Upper lobe of right lung (tissue), 1 donor: ENCODE data around the gene BCL11A. TPM values are rescaled to one million over a fixed set of nuclear protein-coding genes. Genes with fewer than 3 reads are reported as not detected.

Experiments
- ATAC-seq: fragments of 200-7000 bp; cut with Tn5 transposase; one replicate; pipeline ENCODE4 v1.9.1; 2020; ENCODE audit warnings: mild to moderate bottlenecking, moderate library complexity
- DNase-seq: peaks from one replicate; pipeline ENCODE4 v3.0.0-alpha.2; 2020
- H3K27ac ChIP-seq: fragments of 200-600 bp; one replicate; pipeline ENCODE4 v1.8.0; 2022
- H3K27me3 ChIP-seq: fragments of 200-600 bp; one replicate; pipeline ENCODE4 v1.8.0; 2022; ENCODE audit warnings: mild to moderate bottlenecking
- H3K36me3 ChIP-seq: fragments of 200-600 bp; one replicate; pipeline ENCODE4 v1.8.0; 2022
- H3K4me1 ChIP-seq: fragments of 200-600 bp; one replicate; pipeline ENCODE4 v1.8.0; 2022
- H3K4me3 ChIP-seq: fragments of 200-600 bp; one replicate; pipeline ENCODE4 v1.8.0; 2022; ENCODE audit warnings: mild to moderate bottlenecking
- H3K9me3 ChIP-seq: fragments of 200-600 bp; one replicate; pipeline ENCODE4 v1.8.0; 2022
- CTCF ChIP-seq: fragments of 200-600 bp; IDR thresholded peaks from one replicate; pipeline ENCODE4 v1.8.0; 2022; ENCODE audit warnings: antibody characterized with exemption
- intact Hi-C: fragments of 100-400 bp; cut with DNase I; formaldehyde crosslinking; loops from one replicate; pipeline ENCODE4 v1.11.0; 2022
- total RNA-seq: library from RNA; stranded (reverse); fragmentation: NEBNext Ultra II Directional; extraction: Animal tissue kit (Norgen Biotek cat#: 25700); gene quantifications from one replicate; pipeline ENCODE4 v1.2.1, GENCODE V29; 2021
- donor health status: DM: no; HTN: yes; CAD: no; lungs with severe emphysema.

The BCL11A gene
- total RNA-seq, 1 donor from 2014 or later: 10.3 TPM

GRCh38 chr2:60476206-60476954, 77.1 kb downstream of the BCL11A start:
- Histone ChIP-seq H3K9me3 (no peaks in the 10 kb centered on the region), H3K36me3 (no peaks in the 10 kb centered on the region), H3K4me3 (no peak overlapping the region), H3K27me3 (no peaks in the 10 kb centered on the region), H3K27ac (no peak overlapping the region), H3K4me1 (peaks cover 2% of the 10 kb centered on the region)
- DNase-seq (peak; percentile 79), ATAC-seq (peak; percentile 48)
- no peak for TF ChIP-seq CTCF
- intact Hi-C loops: no loop called here

GRCh38 chr2:60475123-60475830, 78.2 kb downstream of the BCL11A start:
- Histone ChIP-seq H3K4me1 (peaks cover 2% of the 10 kb centered on the region), H3K36me3 (no peaks in the 10 kb centered on the region), H3K9me3 (no peaks in the 10 kb centered on the region), H3K27ac (no peak overlapping the region), H3K4me3 (no peak overlapping the region), H3K27me3 (no peaks in the 10 kb centered on the region)
- ATAC-seq (no peak), DNase-seq (no peak)
- intact Hi-C loops: no loop called here
- no peak for TF ChIP-seq CTCF

DNA sequence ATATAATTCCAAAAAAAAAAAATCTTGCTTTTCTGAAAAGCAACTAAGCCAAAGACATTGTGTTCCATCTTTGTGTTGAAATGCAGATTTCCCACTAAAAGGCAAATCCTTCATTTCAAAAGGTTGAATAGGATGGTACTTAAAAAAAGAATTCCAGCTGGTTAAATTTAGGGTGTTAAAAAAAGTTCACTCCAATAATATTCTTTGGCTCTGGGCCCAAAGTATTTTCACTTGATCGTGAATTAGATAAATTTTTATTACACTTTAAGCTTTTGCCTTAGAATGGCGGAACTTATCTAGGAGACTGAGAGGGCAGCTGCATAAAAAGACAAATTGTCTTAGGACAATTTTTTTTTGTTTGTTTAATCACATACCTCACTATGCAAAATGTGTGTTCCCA, 79.2 kb downstream of the BCL11A start:
- Histone ChIP-seq H3K27me3 (no peaks in the 10 kb centered on the region), H3K4me3 (no peak overlapping the region), H3K36me3 (no peaks in the 10 kb centered on the region), H3K4me1 (peaks cover 2% of the 10 kb centered on the region), H3K27ac (no peak overlapping the region), H3K9me3 (no peaks in the 10 kb centered on the region)
- ATAC-seq (no peak), DNase-seq (no peak)
- no peak for TF ChIP-seq CTCF
- intact Hi-C loops: no loop called here

DNA sequence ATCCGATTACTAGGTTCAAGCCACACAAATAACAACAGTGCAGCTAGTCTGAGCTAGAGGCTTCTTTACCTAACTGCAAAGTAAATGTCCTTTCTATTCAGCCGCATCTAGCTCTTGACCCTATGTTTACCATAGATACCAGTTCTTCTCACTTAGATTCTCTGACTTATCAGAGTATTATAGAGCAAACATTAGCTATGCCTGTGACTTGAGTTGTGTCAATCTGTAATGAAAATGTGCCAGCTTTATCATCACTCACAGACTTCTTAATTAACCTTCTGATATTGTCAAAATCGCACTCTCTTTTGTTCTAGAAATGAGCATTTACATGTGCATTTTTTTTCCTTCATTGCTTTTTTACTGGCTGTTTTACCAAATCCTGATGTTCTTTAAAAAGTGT, 79.9 kb downstream of the BCL11A start:
- Histone ChIP-seq H3K4me3 (no peak overlapping the region), H3K4me1 (peaks cover 2% of the 10 kb centered on the region), H3K36me3 (no peaks in the 10 kb centered on the region), H3K27ac (no peak overlapping the region), H3K27me3 (no peaks in the 10 kb centered on the region), H3K9me3 (no peaks in the 10 kb centered on the region)
- ATAC-seq (no peak), DNase-seq (no peak)
- no peak for TF ChIP-seq CTCF
- intact Hi-C loops: no loop called here

DNA sequence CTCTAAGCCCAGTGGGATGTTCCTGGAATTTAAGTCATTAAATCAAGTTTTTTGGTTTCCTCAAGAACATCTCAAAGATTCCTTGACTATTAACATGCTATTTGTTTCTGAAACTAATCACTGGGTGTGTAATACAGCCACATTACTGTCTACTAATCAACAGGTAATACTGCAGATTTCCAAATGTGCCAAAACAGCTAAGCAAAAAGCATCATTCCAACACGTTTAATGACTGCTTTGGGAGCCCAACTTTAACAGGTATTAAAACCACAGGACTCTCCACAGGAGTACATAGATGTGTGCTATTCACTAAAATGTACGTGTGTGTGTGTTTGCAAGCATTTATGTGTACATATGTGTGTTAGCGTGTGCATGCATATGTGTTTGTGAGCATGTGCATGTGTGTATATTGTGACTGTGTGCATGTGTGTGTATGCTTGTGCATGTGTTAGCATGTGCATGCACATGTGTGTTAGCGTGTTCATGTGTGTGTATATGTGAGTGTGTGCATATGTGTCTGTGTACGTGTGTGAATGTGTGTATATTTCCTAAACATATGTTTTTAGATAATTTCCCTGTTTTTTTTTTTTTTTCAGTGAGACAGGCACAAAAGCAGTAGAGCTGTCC, 80.7 kb downstream of the BCL11A start:
- no peak overlapping the region for H3K27ac ChIP-seq
- intact Hi-C loops: no loop called here

More for the DNA sequence above, 80.7 kb downstream of the BCL11A start:
- Histone ChIP-seq H3K27me3 (no peaks in the 10 kb centered on the region), H3K9me3 (no peaks in the 10 kb centered on the region), H3K4me1 (peaks cover 2% of the 10 kb centered on the region), H3K36me3 (no peaks in the 10 kb centered on the region), H3K4me3 (no peak overlapping the region)
- ATAC-seq: no peak
- no peak for TF ChIP-seq CTCF
- DNase-seq: no peak
